Kidney epithelial cell (primary cell): ENCODE results near the gene CMKLR1. TPM values are rescaled to one million over a fixed set of nuclear protein-coding genes. Genes with fewer than 3 reads are reported as not detected.

Experiments
- DNase-seq: peaks from one replicate; pipeline ENCODE4 v3.0.0-alpha.2; 2010; ENCODE audit warnings: low read depth
- H3K27me3 ChIP-seq: 2 replicates; pipeline ENCODE4 v1.6.0; 2011; ENCODE audit warnings: low read length; ENCODE audit not compliant: control insufficient read depth, insufficient read depth
- H3K36me3 ChIP-seq: 2 replicates; pipeline ENCODE4 v1.5.1; 2011; ENCODE audit warnings: low read length; ENCODE audit not compliant: control insufficient read depth, insufficient read depth
- H3K4me3 ChIP-seq: 2 replicates; pipeline ENCODE4 v1.5.1; 2011; ENCODE audit warnings: low read depth, mild to moderate bottlenecking, control low read depth, low read length
- total RNA-seq: library from RNA; depleted of rRNA; stranded (reverse); fragments of >200 nt; gene quantifications from 2 replicates; pipeline ENCODE4 v1.2.3, GENCODE V29; 2015
- TF ChIP-seq, protein P1 (sequence below): IDR thresholded peaks from 2 replicates; pipeline ENCODE4 v1.5.1; 2011; ENCODE audit warnings: mild to moderate bottlenecking, moderate library complexity, low read length, control low read depth, inconsistent platforms; ENCODE audit not compliant: insufficient read depth, poor library complexity, severe bottlenecking

CMKLR1 gene
- total RNA-seq, 1 donor from 2014 or later: 1.4 TPM

DNA sequence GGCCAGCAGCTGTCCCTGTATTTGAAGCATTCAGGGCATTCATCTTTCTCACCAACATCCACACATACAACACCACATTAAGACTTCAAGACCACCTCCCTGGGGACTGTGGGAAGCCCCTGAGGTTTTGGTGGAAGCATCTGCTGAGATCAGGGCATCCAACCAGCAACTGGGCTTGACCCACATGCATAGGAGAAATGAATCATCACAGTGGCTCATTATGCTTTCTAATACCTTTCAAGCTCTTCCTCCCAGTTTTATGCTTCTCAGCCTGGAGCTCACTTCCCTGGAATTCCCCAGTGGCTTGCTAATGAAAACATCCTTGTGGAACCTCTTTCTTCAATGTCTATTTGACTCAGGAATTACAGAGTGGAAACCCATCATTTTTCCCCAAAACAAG is 21.4 kb upstream of the CMKLR1 start:
- Histone ChIP-seq H3K4me3 (no peak overlapping the region), H3K27me3 (no peaks in the 10 kb centered on the region), H3K36me3 (no peaks in the 10 kb centered on the region)
- peak; percentile 71 for DNase-seq
- TF ChIP-seq, protein P1, sequence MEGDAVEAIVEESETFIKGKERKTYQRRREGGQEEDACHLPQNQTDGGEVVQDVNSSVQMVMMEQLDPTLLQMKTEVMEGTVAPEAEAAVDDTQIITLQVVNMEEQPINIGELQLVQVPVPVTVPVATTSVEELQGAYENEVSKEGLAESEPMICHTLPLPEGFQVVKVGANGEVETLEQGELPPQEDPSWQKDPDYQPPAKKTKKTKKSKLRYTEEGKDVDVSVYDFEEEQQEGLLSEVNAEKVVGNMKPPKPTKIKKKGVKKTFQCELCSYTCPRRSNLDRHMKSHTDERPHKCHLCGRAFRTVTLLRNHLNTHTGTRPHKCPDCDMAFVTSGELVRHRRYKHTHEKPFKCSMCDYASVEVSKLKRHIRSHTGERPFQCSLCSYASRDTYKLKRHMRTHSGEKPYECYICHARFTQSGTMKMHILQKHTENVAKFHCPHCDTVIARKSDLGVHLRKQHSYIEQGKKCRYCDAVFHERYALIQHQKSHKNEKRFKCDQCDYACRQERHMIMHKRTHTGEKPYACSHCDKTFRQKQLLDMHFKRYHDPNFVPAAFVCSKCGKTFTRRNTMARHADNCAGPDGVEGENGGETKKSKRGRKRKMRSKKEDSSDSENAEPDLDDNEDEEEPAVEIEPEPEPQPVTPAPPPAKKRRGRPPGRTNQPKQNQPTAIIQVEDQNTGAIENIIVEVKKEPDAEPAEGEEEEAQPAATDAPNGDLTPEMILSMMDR: no peak

DNA sequence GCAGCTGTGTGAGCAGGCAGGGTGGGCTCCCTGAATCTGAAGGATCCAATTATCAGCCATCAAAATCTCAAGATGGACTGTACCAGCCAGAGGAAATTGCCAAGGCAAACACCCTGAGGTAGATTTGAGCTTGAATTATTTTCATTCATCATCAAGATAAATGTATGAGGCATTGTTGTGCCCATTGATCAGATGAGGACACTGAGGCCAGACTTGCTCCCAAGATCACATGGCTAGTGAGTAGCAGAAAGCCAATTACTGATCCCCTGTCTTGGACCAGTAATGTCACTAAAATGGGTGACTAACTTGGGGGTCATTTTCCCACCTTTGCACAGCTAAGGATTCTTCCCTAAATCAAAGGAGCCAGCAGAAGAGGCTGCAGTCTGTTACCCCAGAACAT is 20.9 kb upstream of the CMKLR1 start:
- Histone ChIP-seq H3K4me3 (no peak overlapping the region), H3K27me3 (no peaks in the 10 kb centered on the region), H3K36me3 (no peaks in the 10 kb centered on the region)
- TF ChIP-seq, protein P1: no peak
- DNase-seq: no peak

DNA sequence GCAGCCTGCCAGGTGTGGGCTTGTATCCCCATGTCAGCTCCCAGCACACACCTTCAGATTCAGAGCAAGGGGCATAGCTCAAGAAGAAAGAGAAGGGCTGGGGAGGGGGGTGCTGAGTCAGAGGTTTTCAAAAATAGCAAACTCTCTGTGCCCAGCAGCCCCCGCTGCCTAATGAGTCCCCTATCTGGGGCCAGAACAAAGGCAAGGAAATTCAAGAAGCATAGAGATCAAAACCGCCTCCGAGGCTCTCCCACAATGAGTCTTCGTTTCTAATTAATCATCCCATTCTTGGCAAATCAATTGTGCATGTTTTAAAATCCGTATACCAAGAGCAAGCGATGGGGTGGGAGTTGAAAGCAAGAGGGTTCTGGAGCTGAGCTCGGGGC is 19.5 kb upstream of the CMKLR1 start:
- Histone ChIP-seq H3K27me3 (no peaks in the 10 kb centered on the region), H3K36me3 (no peaks in the 10 kb centered on the region), H3K4me3 (no peak overlapping the region)
- DNase-seq: no peak
- TF ChIP-seq, protein P1: no peak

DNA sequence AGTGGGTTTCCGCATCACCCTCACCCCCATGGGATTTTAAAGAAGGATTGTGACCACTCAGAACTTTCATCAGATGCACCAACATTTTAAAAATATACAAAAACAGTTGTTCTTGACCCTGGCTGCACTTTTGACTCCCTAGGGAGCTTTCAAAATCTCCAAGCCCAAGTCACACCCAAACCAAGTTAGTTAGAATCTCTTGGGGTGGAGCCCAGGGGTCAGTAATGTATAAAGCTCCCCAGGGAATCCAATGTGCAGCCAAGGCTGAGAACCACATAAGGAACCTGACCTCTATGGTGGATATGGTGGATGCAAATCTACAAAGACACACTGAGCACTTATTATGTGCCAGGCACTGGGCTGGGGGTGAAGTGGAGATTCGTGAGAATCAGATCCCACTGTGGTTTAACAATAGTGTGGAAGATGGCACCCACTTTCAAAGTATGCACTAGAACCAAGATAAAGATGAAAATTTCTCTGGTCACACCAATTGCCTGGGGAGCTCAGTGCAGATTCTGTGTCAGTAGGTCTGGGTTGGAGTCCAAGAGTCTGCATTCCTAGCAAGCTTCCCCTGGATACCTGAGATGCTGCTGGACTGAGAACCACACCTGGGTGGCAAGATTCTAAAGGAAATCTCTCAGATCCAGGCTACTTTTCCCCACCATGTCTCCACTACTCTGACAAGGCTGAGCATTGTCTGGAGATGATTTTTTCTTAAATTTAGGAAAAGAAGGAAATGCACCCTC is 18.9 kb upstream of the CMKLR1 start:
- Histone ChIP-seq H3K4me3 (no peak overlapping the region), H3K36me3 (no peaks in the 10 kb centered on the region), H3K27me3 (no peaks in the 10 kb centered on the region)
- no peak for DNase-seq
- TF ChIP-seq, protein P1: no peak

DNA sequence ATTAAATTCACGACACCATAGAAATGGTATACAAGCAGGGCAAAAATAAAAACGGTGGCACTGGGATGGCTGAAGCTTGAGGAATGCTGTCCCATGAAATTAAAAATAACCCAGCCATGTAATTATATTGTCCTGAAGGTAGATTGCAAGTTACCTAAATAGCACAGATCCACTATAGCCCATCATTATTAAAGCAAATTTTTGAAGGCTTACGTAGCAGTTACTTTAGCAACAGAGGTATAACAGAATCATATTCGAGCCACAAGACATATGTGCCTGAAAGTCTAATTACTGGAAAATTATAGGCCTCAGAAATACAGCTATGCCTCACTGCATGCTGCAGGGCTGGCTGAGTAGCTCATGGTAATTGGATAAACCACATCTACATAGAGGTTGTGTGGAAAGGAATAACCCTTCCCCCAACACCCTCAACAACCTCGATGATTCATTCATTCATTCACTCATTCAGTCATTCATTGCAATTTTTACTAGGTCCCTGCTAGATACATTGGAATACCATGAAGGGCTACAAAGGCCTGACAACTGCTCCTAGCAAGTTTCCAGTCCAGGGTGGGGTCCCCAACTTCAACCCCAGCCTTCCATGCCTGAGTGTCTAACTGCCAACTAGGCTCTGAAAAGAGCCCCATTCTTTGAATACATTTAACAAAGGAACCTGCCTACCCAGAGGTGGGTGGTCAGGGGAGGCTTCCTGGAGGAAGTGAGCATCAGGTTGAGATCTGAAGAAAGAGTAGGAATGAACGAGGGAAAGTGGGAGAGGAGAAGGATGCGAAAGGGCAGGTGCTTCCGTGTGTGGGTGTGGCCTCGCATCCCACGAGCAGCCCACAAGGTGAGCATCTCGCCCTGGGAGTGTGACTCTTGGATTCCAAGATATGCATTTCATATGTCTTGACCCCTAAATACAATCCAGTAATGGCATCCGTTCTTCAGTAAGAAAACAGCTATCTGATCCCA is 18.0 kb upstream of the CMKLR1 start:
- Histone ChIP-seq H3K36me3 (no peaks in the 10 kb centered on the region), H3K4me3 (no peak overlapping the region), H3K27me3 (no peaks in the 10 kb centered on the region)
- TF ChIP-seq, protein P1: no peak
- no peak for DNase-seq
